Esophagus squamous epithelium (tissue), 5 donors: Measurements from ENCODE around the gene KRT72. TPM values are rescaled to one million over a fixed set of nuclear protein-coding genes. Genes with fewer than 3 reads are reported as not detected.
A peak's percentile ranks its signal among the peaks of the same experiment; 100 is the strongest.

Experiments used
- DNase-seq: peaks from one replicate; lab custom pipeline; 2025; lab: John Stamatoyannopoulos, UW
- H3K27ac ChIP-seq, 4 donors: fragments of 200-600 bp; sonication (generic); one replicate each; pipeline ENCODE4 v1.5.1; 2016 to 2019; ENCODE audit warnings: mild to moderate bottlenecking in 1 of 4
- H3K27me3 ChIP-seq, 4 donors: fragments of 200-600 bp; sonication (generic); 1 replicate in 3 of 4; 2 replicates in 1 of 4; pipeline versions ENCODE4 v1.5.1 to v1.6.0; 2017 to 2021; ENCODE audit warnings: antibody characterized with exemption in 1 of 4
- H3K36me3 ChIP-seq, 3 donors: fragments of 200-600 bp; sonication (generic); one replicate each; pipeline ENCODE4 v1.5.1; 2016 to 2019
- H3K4me1 ChIP-seq, 3 donors: fragments of 200-600 bp; sonication (generic); one replicate each; pipeline ENCODE4 v1.5.1; 2017 to 2019
- H3K4me3 ChIP-seq, 4 donors: fragments of 200-600 bp; sonication (generic); 1 replicate in 3 of 4; 2 replicates in 1 of 4; pipeline ENCODE4 v1.5.1; 2016 to 2019; ENCODE audit warnings: mild to moderate bottlenecking in 2 of 4, moderate library complexity in 1 of 4
- H3K9me3 ChIP-seq, 3 donors: fragments of 200-600 bp; sonication (generic); one replicate each; pipeline ENCODE4 v1.5.1; 2016 to 2019
- POLR2A ChIP-seq, 4 donors: fragments of 450-650 bp; IDR thresholded peaks; one replicate each; pipeline ENCODE4 v1.6.1; 2017; ENCODE audit warnings: antibody characterized with exemption in 4 of 4, mild to moderate bottlenecking in 4 of 4, moderate library complexity in 3 of 4
- whole genome bisulfite sequencing, 2 donors: methylation state at CpG; one replicate each; pipeline ENCODE4 v1.1.5; 2018; 5-methylcytosine and 5-hydroxymethylcytosine counted together
- intact Hi-C: fragments of 100-400 bp; cut with DNase I; formaldehyde crosslinking; loops from one replicate; pipeline ENCODE4 v1.15.0; 2022
- total RNA-seq, 4 donors: library from RNA; depleted of rRNA; stranded (reverse); fragments of >200 nt; gene quantifications; one replicate each; pipeline ENCODE4 v1.1.0, GENCODE V29; 2016
- TF ChIP-seq, protein P1 (sequence below), 6 experiments: fragments of 450-650 bp in 4 of 6; fragments of 200-600 bp in 2 of 6; sonication (generic) in 2 of 6; IDR thresholded peaks; one replicate each; pipeline ENCODE4 v1.5.1; 2016 to 2019; ENCODE audit warnings: antibody characterized with exemption in 6 of 6, mild to moderate bottlenecking in 4 of 6, moderate library complexity in 4 of 6
- donor health status: DM: yes; HTN: yes; CAD: no.

KRT72 gene
- total RNA-seq, 4 donors from 2014 or later: not detected

GRCh38 chr12:52580496-52580895, 20.8 kb downstream of the KRT72 start:
- H3K27me3 ChIP-seq: no peaks in the 10 kb centered on the region
- TF ChIP-seq, protein P1, sequence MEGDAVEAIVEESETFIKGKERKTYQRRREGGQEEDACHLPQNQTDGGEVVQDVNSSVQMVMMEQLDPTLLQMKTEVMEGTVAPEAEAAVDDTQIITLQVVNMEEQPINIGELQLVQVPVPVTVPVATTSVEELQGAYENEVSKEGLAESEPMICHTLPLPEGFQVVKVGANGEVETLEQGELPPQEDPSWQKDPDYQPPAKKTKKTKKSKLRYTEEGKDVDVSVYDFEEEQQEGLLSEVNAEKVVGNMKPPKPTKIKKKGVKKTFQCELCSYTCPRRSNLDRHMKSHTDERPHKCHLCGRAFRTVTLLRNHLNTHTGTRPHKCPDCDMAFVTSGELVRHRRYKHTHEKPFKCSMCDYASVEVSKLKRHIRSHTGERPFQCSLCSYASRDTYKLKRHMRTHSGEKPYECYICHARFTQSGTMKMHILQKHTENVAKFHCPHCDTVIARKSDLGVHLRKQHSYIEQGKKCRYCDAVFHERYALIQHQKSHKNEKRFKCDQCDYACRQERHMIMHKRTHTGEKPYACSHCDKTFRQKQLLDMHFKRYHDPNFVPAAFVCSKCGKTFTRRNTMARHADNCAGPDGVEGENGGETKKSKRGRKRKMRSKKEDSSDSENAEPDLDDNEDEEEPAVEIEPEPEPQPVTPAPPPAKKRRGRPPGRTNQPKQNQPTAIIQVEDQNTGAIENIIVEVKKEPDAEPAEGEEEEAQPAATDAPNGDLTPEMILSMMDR (IDR thresholded peaks at IDR 0.05): no peak
- no peak for TF ChIP-seq POLR2A (IDR thresholded peaks at IDR 0.05)
- peaks cover 25 to 59% (median 27%) of the 10 kb centered on the region in 3 donors for H3K4me1 ChIP-seq
- H3K4me3 ChIP-seq: no peak overlapping the region
- no peaks in the 10 kb centered on the region for H3K36me3 ChIP-seq
- H3K27ac ChIP-seq: peak overlapping the region; percentile 74 to 83 (median 77)
- intact Hi-C loops: loop anchor here (5.0 kb wide), 1 partner anchor 297 kb away; no protein-coding TSS in a partner anchor
- WGBS, 2 donors: 0% methylated on average over 1 of the region's 1 CpG; no CpG with 5 or more reads in 1 of the 2 donors
- no peaks in the 10 kb centered on the region for H3K9me3 ChIP-seq
- DNase-seq: no peak

DNA sequence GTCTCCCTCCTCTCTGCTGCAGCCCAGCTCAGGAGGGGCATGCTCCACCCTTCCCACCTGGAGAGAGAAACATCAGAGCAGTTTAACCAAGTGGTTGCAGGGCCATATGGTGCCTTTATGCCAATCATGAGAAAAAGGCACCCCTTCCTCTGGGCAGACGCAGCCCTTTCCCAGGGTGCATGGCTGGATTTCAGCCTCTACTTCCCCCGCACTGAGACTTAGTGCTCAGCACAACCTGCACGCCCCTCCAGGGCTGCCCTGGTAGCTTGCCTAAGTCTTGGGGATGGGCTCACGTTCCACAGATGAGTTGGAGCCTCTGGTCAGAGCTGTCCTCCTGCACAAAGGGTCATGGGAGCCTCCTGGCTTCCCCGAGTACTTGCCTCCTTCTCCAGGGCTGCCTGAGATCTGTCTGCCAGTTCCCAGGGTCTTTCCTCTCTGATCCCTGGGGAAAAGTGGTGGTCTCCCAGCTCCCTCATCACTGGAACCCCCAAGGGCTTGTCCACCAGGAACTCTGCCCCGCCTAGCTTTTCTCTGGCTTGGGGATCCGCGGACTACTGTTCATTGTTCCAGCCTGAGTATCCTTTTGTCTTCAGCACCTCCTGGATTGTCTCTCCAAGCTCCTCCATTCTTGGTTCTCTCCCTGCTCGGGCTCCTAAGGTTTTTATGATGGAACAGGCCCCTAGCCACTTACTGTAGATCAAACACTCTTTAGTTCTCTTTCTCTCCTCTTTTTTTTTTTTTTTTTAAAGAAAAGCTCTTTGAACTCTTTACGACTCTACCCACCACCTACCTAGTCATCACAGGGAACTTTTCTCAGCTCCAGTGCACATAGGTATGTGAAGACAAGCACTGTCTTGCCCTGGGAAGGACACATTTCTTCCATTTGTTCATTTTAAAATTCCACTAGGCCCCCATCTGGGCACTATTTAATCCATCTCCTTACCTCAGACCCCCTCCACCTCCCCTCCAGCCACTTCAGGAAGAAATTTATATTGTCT, 21.5 kb downstream of the KRT72 start:
- Histone ChIP-seq H3K27me3 (no peaks in the 10 kb centered on the region), H3K27ac (peak overlapping the region; percentile 75 to 83 (median 77)), H3K4me3 (no peak overlapping the region), H3K36me3 (no peaks in the 10 kb centered on the region), H3K9me3 (no peaks in the 10 kb centered on the region), H3K4me1 (peaks cover 25 to 59% (median 27%) of the 10 kb centered on the region in 3 donors)
- intact Hi-C loops: loop anchor here (5.0 to 10.0 kb wide), 2 partner anchors 195 to 298 kb away; partner anchors contain the start of gene KRT84
- TF ChIP-seq POLR2A (IDR thresholded peaks at IDR 0.05): no peak
- TF ChIP-seq, protein P1 (IDR thresholded peaks at IDR 0.05): no peak
- no peak for DNase-seq
- WGBS, 2 donors: 27 to 60% methylated on average over 6 of the region's 10 CpGs

GRCh38 chr12:52578469-52578868, 22.8 kb downstream of the KRT72 start:
- no peaks in the 10 kb centered on the region for H3K9me3 ChIP-seq
- H3K4me3 ChIP-seq: no peak overlapping the region
- H3K36me3 ChIP-seq: no peaks in the 10 kb centered on the region
- peak overlapping the region; percentile 75 to 83 (median 77) for H3K27ac ChIP-seq
- intact Hi-C loops: loop anchor here (10.0 kb wide), 1 partner anchor 194 kb away; the partner anchor contains the start of gene KRT84
- H3K27me3 ChIP-seq: peaks cover 0 to 5% (median 0%) of the 10 kb centered on the region in 4 donors
- no peak for DNase-seq
- 39 to 58% methylated on average over 3 of the region's 3 CpGs for whole genome bisulfite sequencing, 2 donors
- TF ChIP-seq, protein P1 (IDR thresholded peaks at IDR 0.05): no peak
- no peak for TF ChIP-seq POLR2A (IDR thresholded peaks at IDR 0.05)
- H3K4me1 ChIP-seq: peaks cover 25 to 59% (median 27%) of the 10 kb centered on the region in 3 donors

DNA sequence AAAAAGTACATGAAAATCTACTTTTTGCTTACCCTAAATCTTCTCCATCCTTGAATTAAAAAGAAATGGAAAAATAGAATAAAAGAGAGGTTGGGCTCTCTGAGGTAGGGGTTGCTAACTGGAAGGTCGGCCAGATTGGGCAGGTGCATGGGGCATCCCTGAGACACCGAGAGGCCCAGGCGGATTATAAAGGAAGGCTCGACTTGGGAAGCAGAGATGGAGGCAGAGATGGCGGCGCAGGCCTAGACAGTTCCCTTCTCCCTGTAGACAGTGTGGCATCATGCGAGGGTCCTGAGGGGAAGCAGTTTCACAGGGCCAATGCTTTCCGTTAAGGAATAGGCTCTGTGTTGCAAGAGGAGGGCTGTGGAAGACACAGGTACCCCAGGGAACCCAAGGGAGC, 23.9 kb downstream of the KRT72 start:
- Histone ChIP-seq H3K27me3 (peaks cover 0 to 5% (median 0%) of the 10 kb centered on the region in 4 donors), H3K36me3 (no peaks in the 10 kb centered on the region), H3K27ac (no peak overlapping the region), H3K4me1 (peaks cover 19 to 49% (median 24%) of the 10 kb centered on the region in 3 donors), H3K9me3 (no peaks in the 10 kb centered on the region), H3K4me3 (no peak overlapping the region)
- TF ChIP-seq, protein P1 (IDR thresholded peaks at IDR 0.05): no peak
- TF ChIP-seq POLR2A (IDR thresholded peaks at IDR 0.05): no peak
- no peak for DNase-seq
- WGBS, 2 donors: 89 to 92% methylated on average over 8 of the region's 8 CpGs
- intact Hi-C loops: loop anchor here (10.0 kb wide), 1 partner anchor 193 kb away; the partner anchor contains the start of gene KRT84
